HG03520 (cell line): ENCODE data around the gene KMT2B.
A peak's percentile ranks its signal among the peaks of the same experiment; 100 is the strongest.
"Not testable (repeated sequence)": the region's sequence is repeated elsewhere in the genome, so short reads cannot be mapped to it uniquely, and the experiment has no call there.

Source experiments
- ATAC-seq: cut with Tn5 transposase; IDR thresholded peaks from one replicate; pipeline ENCODE4 v1.9.1; 2021; ENCODE audit warnings: mild to moderate bottlenecking, moderate library complexity; ENCODE audit not compliant: unreplicated experiment

Gene KMT2B

DNA sequence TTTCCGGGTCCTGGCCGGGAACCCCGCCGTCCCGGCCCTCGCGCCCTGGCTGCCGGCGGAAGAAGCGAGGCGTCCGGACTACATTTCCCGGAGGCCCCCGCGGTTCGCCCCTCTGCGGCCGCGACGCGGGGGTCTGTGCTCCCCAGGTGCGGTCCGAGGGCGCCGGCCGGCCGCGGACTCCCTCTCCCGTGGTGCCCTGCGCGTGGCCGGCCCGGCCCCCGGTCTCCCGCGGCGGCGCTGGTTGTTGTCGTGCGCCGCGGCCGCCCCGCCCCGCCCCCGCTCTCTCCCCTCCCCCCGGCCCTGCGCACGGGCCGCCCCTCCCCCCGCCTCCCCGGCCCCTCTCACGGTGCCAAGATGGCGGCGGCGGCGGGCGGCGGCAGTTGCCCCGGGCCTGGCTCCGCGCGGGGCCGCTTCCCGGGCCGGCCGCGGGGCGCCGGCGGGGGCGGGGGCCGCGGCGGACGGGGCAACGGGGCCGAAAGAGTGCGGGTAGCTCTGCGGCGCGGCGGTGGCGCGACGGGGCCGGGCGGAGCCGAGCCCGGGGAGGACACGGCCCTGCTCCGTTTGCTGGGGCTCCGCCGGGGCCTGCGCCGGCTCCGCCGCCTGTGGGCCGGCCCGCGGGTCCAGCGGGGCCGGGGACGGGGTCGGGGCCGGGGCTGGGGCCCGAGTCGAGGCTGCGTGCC, at the start of gene KMT2B:
Gene KMT2B (plus strand): TSS at position 339 of the 680 bp plus-strand sequence. CDS start 16 bp downstream, at position 355.
- peak; percentile 5 for ATAC-seq

DNA sequence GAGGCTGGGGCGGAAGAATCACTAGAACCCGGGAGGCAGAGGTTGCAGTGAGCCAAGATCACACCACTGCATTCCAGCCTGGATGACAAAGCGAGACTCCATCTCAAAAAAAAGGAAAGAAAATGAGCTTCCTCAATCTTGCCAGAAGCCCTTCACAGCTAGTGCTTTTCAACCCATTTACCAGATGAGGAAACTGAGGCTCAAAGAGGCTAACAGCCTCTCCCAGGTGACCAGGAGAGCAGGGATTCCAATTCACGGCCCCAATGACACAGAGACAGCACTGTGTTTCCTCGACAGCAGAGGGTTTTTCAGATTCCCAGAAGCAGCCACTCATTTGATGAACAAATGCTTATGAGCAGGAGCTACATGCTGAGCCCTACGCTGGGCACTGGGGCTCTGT, 48.2 kb upstream of the KMT2B start:
- no peak for ATAC-seq

DNA sequence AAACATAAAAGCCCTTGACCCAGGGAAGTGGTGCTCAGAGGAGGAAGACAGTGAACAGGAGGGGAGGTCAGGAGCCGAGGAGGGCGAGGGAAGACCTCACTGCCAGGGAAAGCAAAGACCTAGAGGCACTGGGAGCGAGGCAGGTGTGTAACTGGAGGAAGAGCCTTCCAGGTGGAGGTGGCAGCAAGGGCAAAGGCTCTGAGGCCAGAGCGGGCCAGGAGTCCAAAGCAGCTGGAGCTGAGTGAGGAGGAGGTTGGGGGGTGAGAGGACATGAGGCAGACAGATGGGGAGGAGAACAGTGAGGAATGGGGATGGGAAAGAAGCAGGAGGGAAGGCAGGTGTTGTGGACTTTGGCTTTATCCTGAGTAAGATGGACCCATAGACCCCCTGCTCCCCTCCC, 47.8 kb upstream of the KMT2B start:
- ATAC-seq = no peak

DNA sequence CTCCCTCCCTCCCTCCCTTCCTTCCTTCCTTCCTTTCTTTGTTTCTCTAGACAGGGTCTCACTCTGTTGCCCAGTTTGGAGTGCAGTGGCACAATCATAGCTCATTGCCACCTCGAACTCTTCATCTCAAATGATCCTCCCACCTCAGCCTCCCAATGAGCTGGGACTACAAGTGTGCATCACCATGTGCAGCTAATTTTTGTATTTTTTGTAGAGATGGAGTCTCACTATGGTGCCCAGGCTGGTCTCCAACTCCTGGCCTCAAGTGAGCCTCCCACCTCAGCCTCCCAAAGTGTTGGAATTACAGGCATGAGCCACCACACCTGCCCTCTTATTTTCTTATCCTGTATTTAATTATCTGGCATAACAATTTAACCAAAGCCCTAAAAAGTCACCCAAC, 47.1 kb upstream of the KMT2B start:
- no peak for ATAC-seq

GRCh38 chr19:35671818-35672217, 46.0 kb upstream of the KMT2B start:
- ATAC-seq = no peak

GRCh38 chr19:35673121-35673804, 44.5 kb upstream of the KMT2B start:
- ATAC-seq = no peak

GRCh38 chr19:35675589-35676140, 42.1 kb upstream of the KMT2B start:
- ATAC-seq = no peak

- ATAC-seq = no peak
Observed at GRCh38 chr19:35689836-35690235, 28.0 kb upstream of the KMT2B start.

GRCh38 chr19:35691106-35691505, 26.7 kb upstream of the KMT2B start:
- not testable (repeated sequence) for ATAC-seq

- no peak for ATAC-seq
Observed at GRCh38 chr19:35692010-35692409, 25.8 kb upstream of the KMT2B start.

GRCh38 chr19:35693422-35693821, 24.4 kb upstream of the KMT2B start:
- ATAC-seq = no peak

DNA sequence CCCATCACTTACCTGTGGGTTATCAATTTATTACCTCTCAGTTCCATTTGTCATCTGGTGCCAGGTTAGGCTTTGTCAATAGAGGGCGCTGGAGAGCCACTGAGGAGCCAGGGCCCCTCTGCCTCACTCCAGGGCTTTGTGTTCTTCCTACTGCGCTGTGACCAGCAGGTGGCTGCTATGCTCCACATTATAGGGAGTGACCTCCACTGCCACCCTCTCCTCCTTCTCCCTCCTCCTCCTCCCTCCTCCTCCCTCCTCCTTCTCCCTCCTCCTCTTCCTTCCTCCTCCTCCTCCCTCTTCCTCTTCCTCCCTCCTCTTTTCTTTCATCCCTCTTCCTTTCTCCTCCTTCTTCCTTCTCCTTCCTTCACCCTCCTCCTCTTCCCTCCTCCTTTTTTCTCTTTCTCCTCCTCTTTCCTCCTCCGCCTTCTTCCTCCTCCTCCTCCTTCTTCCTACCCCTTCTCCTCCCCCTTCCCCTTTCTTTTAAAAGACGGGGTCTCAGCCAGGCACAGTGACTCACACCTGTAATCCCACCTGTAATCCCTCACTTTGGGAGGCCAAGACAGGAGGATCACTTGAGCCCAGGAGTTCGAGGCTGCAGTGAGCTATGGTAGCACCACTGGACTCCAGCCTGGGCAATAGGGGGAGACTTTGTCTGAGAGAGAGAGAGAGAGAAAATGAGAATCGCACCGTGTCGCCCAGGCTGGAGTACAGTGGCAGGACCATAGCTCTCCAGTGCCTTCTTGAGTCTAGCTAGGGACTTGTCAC, 23.8 kb upstream of the KMT2B start:
- peak; percentile 79 for ATAC-seq

DNA sequence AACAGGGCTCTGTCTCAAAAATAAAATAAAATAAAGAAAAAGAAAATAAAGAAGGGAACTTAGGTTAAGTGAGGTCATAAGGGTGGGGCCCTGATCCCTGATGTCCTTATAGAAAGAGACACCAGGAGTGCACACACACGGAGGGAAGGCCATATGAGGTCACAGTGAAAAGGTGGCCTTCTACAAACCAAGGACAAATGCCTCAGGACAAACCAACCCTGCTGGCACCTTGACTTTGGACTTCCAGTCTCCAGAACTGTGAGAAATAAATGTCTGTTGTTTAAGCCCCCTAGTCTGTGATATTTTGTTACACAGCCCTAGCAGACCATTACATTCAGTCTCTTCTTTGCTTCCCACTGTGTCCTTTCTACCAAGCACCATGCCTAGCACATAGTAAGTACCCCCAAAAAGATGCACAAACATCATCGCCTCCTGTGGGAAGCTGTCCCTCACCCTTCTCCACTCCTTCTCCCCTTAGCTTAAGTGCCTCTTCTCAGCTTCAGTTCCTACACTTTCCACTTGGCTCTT, 21.8 kb upstream of the KMT2B start:
- no peak for ATAC-seq

- no peak for ATAC-seq
Observed at GRCh38 chr19:35696835-35697234, 21.0 kb upstream of the KMT2B start.

DNA sequence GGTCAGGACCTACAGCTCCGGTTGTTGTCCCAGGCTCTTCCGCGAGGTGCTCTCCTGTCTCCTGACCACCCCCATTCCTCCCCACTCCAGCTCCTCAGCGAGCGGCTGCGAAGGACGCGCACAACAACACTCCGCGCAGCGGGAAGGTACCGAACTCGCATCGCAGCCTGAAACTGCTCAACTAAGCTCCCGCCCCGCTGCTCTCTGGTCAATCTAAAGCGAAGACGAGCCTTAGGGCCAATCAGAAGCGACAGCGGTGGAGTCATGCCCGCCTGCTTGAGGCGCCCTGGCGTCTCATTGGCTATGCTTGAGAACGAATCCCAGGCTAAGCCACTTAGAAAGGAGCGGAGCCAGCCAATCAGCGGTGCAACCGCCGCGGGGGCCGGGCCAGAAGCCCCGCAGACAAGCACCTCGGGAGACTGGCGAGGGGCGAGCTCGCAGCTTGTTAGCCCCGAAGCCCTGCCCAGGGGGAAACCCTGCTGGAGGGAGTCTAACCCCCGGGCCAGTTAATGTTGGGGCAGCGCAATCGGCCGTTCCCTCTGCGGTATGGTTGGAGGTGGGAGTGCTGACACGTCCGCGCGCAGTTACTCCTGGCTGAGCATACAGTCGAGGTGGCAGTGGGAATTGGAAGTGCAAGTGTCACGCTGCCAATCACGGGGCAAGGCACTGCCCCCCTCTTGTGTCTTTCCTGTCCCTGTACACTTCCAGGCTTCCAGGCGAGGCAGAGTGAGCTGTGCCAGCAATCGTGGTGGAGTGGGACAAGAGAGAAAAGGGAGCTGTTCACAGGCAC, 15.4 kb upstream of the KMT2B start:
- ATAC-seq = peak; percentile 97

DNA sequence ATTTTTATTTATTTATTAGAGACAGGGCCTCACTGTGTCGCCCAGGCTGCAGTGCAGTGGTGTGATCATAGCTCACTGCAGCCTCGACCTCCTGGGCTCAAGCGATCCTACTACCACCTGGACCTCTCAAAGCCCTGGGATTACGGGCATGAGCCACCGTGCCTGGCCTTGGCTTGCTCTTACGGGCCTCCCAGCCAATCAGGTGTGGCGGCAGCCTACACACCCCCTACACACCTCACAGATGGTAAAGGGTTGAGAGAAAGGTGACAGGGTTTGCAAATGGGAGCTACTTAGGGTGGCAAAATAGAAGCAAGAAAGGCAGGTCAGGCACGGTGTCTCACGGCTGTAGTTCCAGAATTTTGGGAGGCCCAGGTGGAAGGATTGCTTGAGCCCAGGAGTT, 14.5 kb upstream of the KMT2B start:
- ATAC-seq = no peak

DNA sequence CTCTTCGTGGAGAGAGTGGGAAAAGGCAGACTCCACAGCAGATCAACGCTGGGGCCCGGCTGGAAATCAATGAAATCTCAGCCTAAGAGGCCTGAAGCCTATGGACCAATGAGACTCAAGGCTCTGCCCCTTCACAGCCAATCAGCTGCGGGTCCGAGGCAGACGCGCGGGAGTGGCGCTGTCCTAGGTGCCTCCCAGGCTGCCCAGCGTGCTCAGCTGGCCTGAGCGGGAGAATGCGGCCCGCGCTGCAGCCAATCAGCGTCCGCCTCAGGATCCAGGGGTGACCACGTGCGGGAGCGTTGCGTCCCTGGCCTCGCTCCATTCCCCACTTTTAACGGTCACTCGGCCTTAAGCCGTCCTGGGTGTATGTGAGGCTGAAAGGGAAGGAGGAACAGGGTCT, 13.6 kb upstream of the KMT2B start, which contains the start of gene ZBTB32:
Gene ZBTB32 (plus strand): TSS at position 341 of the 400 bp plus-strand sequence. CDS start 10,069 bp downstream, outside the sequence.
- no peak for ATAC-seq

DNA sequence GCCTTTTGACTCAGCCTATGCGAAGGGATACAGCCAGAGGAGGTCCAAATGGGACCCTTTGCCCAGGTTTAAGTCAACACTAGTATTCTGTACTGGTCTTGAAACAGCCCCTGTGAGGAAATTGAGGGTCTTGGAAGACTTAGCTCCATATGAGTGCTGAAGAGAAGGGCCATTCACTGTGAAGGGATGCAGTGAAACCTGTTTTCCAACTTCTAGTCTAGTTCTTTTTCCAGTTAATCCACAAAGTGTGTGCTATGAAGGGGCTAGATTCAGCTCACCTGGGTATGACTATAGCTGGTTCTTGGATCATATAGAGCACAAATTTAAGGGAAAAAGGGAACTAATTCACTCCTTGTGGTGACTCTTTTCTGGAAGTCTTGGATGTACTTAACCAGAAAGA, 9.4 kb upstream of the KMT2B start:
- ATAC-seq = no peak

GRCh38 chr19:35710784-35711723, 6.7 kb upstream of the KMT2B start:
- no peak for ATAC-seq
